ENCODE measurements around the gene SYT8. TPM values are rescaled to one million over a fixed set of nuclear protein-coding genes. Genes with fewer than 3 reads are reported as not detected.

SYT8 gene
- total RNA-seq, 1 experiment from 2014 or later, result not detected

DNA sequence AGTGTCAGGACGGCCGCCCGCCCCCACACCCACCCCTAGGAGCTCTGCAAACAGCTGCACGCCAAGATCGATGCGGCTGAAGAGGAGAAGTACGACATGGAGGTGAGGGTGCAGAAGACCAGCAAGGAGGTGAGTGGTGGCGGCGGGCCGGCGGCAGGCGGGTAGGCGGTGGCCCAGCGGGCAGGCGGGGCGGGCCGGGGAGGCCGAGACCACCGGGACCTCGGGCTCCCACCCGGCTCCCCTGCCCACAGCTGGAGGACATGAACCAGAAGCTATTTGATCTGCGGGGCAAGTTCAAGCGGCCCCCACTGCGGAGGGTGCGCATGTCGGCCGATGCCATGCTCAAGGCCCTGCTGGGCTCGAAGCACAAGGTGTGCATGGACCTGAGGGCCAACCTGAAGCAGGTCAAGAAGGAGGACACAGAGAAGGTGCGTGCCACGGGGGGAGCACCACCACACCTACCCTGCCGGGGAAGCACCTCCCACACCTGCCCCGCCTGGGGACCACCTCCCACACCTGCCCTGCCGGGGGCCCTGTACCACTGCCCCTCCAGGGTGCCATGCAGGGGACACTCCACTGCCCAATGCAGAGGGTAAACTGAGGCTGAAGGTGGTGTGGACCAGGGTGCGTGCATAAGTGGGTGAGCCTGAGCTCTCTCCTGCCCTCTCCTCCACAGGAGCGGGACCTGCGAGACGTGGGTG lies 6.1 kb downstream of the SYT8 start:
- Histone ChIP-seq H4K20me1 (ENCODE audit: control insufficient read depth, insufficient read depth, insufficient read length) (no peaks in the 10 kb centered on the region), H2BK12ac (ENCODE audit: insufficient read length, low read depth, low read length) (no peak overlapping the region), H3K79me1 (ENCODE audit: insufficient read depth, low read depth, low read length, poor library complexity, severe bottlenecking) (no peaks in the 10 kb centered on the region), H3K9ac (ENCODE audit: extremely low read depth, insufficient read length, low read length) (no peak overlapping the region), H4K5ac (ENCODE audit: insufficient read length, low read depth, low read length) (no peak overlapping the region), H2BK120ac (ENCODE audit: low read depth, low read length, poor library complexity, severe bottlenecking) (no peak overlapping the region), H4K91ac (ENCODE audit: insufficient read length, low read depth, low read length) (no peak overlapping the region), H3K18ac (ENCODE audit: insufficient read length, low read depth, low read length) (no peak overlapping the region), H3K4me2 (ENCODE audit: insufficient read depth, insufficient read length, low read length) (no peak overlapping the region), H3K9me3 (ENCODE audit: control insufficient read depth, low read depth, low read length) (no peaks in the 10 kb centered on the region), H3K4ac (ENCODE audit: low read depth, low read length) (no peak overlapping the region), H4K8ac (replicated peaks; ENCODE audit: insufficient read length, low read depth, low read length) (no peak overlapping the region), H3K4me1 (ENCODE audit: insufficient read depth, low read length) (no peaks in the 10 kb centered on the region), H2BK5ac (ENCODE audit: insufficient read length, low read length) (no peak overlapping the region), H3K23ac (ENCODE audit: insufficient read length, low read depth, low read length) (no peak overlapping the region), H3K14ac (ENCODE audit: insufficient read depth, low read length) (no peak overlapping the region; the same call in 1 of the 2 replicates), H3K27me3 (ENCODE audit: insufficient read depth, low read length) (no peaks in the 10 kb centered on the region), H3K27ac (ENCODE audit: insufficient read length, low read depth, low read length) (no peak overlapping the region), H2AFZ (ENCODE audit: low read length) (no peak overlapping the region), H3T11ph (ENCODE audit: low read length) (no peak overlapping the region), H3K79me2 (ENCODE audit: insufficient read depth, low read length) (no peaks in the 10 kb centered on the region), H3K23me2 (ENCODE audit: insufficient read length, low read depth, low read length, poor library complexity, severe bottlenecking) (no peaks in the 10 kb centered on the region), H2BK20ac (ENCODE audit: low read depth, low read length, poor library complexity, severe bottlenecking) (no peak overlapping the region), H3K56ac (ENCODE audit: insufficient read length, low read depth, low read length) (no peak overlapping the region), H2AK5ac (ENCODE audit: insufficient read length, low read length) (no peak overlapping the region), H2BK15ac (ENCODE audit: low read depth, low read length) (no peak overlapping the region)
- peaks cover 10% of the 10 kb centered on the region for H3K27me3 Mint-ChIP-seq (ENCODE audit: low read depth)
- no peak overlapping the region for H3K4me3 Mint-ChIP-seq
- peaks cover 0 to 4% of the 10 kb centered on the region in 2 experiments; a peak in 1 of 4 replicates for H3K4me1 Mint-ChIP-seq
- WGBS (ENCODE audit: extremely low coverage, insufficient read length, low lambda C conversion rate), result no CpG with 5 or more reads among the region's 37 CpGs
- H3K27ac Mint-ChIP-seq, result no peak overlapping the region
- TF ChIP-seq, protein P1, sequence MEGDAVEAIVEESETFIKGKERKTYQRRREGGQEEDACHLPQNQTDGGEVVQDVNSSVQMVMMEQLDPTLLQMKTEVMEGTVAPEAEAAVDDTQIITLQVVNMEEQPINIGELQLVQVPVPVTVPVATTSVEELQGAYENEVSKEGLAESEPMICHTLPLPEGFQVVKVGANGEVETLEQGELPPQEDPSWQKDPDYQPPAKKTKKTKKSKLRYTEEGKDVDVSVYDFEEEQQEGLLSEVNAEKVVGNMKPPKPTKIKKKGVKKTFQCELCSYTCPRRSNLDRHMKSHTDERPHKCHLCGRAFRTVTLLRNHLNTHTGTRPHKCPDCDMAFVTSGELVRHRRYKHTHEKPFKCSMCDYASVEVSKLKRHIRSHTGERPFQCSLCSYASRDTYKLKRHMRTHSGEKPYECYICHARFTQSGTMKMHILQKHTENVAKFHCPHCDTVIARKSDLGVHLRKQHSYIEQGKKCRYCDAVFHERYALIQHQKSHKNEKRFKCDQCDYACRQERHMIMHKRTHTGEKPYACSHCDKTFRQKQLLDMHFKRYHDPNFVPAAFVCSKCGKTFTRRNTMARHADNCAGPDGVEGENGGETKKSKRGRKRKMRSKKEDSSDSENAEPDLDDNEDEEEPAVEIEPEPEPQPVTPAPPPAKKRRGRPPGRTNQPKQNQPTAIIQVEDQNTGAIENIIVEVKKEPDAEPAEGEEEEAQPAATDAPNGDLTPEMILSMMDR (conservative IDR thresholded peaks at IDR 0.05), result no peak
- no peak for DNase-seq
- no peaks in the 10 kb centered on the region for H3K36me3 Mint-ChIP-seq (ENCODE audit: insufficient read depth in 1 of 3, low read depth in 3 of 3)
- H3K9me3 Mint-ChIP-seq, result no peaks in the 10 kb centered on the region; a peak in 1 of 5 replicates

Data from H9 (cell line).